ENCODE data around the gene TLNRD1.

The TLNRD1 gene

GRCh38 chr15:81037952-81038743 is 37.4 kb downstream of the TLNRD1 start:
- Mint-ChIP-seq H3K27ac (no peak overlapping the region), H3K9me3 (no peaks in the 10 kb centered on the region), H3K27me3 (ENCODE audit: low read depth, poor library complexity) (no peaks in the 10 kb centered on the region), H3K4me3 (no peak overlapping the region), H3K36me3 (ENCODE audit: low read depth) (no peaks in the 10 kb centered on the region), H3K4me1 (no peaks in the 10 kb centered on the region)
- TF ChIP-seq, protein P1, sequence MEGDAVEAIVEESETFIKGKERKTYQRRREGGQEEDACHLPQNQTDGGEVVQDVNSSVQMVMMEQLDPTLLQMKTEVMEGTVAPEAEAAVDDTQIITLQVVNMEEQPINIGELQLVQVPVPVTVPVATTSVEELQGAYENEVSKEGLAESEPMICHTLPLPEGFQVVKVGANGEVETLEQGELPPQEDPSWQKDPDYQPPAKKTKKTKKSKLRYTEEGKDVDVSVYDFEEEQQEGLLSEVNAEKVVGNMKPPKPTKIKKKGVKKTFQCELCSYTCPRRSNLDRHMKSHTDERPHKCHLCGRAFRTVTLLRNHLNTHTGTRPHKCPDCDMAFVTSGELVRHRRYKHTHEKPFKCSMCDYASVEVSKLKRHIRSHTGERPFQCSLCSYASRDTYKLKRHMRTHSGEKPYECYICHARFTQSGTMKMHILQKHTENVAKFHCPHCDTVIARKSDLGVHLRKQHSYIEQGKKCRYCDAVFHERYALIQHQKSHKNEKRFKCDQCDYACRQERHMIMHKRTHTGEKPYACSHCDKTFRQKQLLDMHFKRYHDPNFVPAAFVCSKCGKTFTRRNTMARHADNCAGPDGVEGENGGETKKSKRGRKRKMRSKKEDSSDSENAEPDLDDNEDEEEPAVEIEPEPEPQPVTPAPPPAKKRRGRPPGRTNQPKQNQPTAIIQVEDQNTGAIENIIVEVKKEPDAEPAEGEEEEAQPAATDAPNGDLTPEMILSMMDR (IDR thresholded peaks at IDR 0.05): no peak
- DNase-seq: no peak

GRCh38 chr15:81038975-81039607 is 38.4 kb downstream of the TLNRD1 start:
- no peaks in the 10 kb centered on the region for H3K4me1 Mint-ChIP-seq
- H3K9me3 Mint-ChIP-seq: no peaks in the 10 kb centered on the region
- TF ChIP-seq, protein P1 (IDR thresholded peaks at IDR 0.05): no peak
- no peaks in the 10 kb centered on the region for H3K36me3 Mint-ChIP-seq (ENCODE audit: low read depth)
- H3K27me3 Mint-ChIP-seq (ENCODE audit: low read depth, poor library complexity): no peaks in the 10 kb centered on the region
- no peak overlapping the region for H3K4me3 Mint-ChIP-seq
- H3K27ac Mint-ChIP-seq: no peak overlapping the region
- no peak for DNase-seq

DNA sequence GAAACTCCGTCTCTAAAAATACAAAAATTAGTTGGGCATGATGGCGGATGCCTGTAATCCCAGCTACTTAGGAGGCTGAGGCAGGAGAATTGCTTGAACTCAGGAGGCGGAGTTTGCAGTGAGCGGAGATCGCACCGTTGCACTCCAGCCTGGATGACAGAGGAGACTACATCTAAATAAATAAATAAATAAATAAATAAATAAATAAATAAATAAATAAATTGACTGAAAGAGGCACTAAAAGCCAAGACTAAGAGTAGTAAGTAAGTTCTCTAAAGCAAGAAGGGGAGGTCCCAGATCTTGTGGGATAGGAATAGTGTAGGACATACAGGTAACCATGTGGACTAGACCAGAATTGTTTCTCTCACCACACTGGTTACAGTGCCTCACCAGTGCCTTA is 40.0 kb downstream of the TLNRD1 start:
- H3K4me1 Mint-ChIP-seq: no peaks in the 10 kb centered on the region
- H3K27me3 Mint-ChIP-seq (ENCODE audit: low read depth, poor library complexity): no peaks in the 10 kb centered on the region
- no peaks in the 10 kb centered on the region for H3K36me3 Mint-ChIP-seq (ENCODE audit: low read depth)
- no peak overlapping the region for H3K27ac Mint-ChIP-seq
- H3K4me3 Mint-ChIP-seq: no peak overlapping the region
- no peaks in the 10 kb centered on the region for H3K9me3 Mint-ChIP-seq
- TF ChIP-seq, protein P1 (IDR thresholded peaks at IDR 0.05): no peak
- DNase-seq: no peak

- Mint-ChIP-seq H3K4me1 (no peaks in the 10 kb centered on the region), H3K36me3 (ENCODE audit: low read depth) (no peaks in the 10 kb centered on the region), H3K27ac (no peak overlapping the region), H3K9me3 (no peaks in the 10 kb centered on the region), H3K4me3 (no peak overlapping the region), H3K27me3 (ENCODE audit: low read depth, poor library complexity) (no peaks in the 10 kb centered on the region)
- no peak for DNase-seq
- TF ChIP-seq, protein P1 (IDR thresholded peaks at IDR 0.05): no peak
These were observed 42.7 kb downstream of the TLNRD1 start for GRCh38 chr15:81043281-81043934.

DNA sequence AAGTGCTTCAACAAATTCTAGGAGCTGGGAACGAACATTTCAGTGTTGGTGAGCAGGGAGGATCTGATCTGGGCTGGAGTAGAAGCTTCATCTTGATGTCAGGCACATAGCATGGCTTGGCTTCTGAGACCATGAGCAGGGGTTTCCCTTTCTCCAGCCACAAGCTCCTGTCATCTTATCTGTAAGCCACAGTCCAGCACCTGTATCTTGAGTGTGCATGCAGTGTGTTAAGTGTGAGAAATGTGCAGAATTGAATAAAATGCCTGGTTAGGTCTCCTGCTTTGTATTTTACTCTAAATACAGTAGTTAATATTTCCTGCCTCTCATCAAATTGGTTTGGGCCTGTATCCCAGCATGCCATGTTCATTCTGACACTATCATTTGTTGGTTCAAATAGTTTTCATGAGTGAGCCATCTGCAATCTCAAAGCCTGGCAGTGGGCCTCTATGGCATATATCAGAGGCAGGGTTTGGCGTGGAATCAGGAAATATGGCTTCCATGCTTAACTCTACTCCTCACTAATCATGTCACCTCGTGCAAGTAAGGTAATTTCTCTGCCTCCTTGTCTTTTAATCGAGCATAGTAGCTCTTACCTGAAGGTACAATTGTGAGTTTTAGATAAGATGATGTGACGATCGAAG is 43.3 kb downstream of the TLNRD1 start:
- H3K27ac Mint-ChIP-seq: no peak overlapping the region
- no peaks in the 10 kb centered on the region for H3K9me3 Mint-ChIP-seq
- TF ChIP-seq, protein P1 (IDR thresholded peaks at IDR 0.05): no peak
- H3K4me3 Mint-ChIP-seq: no peak overlapping the region
- no peaks in the 10 kb centered on the region for H3K27me3 Mint-ChIP-seq (ENCODE audit: low read depth, poor library complexity)
- no peak for DNase-seq
- no peaks in the 10 kb centered on the region for H3K4me1 Mint-ChIP-seq
- H3K36me3 Mint-ChIP-seq (ENCODE audit: low read depth): no peaks in the 10 kb centered on the region
